Measurements from ENCODE around the gene AUTS2. TPM values are rescaled to one million over a fixed set of nuclear protein-coding genes. Genes with fewer than 3 reads are reported as not detected.

The AUTS2 gene
- polyA plus RNA-seq, 10 donors, result 54.7 to 101 (median 77.6) TPM

GRCh38 chr7:69932034-69932628 is 333.9 kb downstream of the AUTS2 start:
- peak; percentile 35 to 74 (median 59) for DNase-seq

GRCh38 chr7:69934144-69934903 is 336.0 kb downstream of the AUTS2 start:
- peak; percentile 40 to 47 (median 47) for DNase-seq

DNA sequence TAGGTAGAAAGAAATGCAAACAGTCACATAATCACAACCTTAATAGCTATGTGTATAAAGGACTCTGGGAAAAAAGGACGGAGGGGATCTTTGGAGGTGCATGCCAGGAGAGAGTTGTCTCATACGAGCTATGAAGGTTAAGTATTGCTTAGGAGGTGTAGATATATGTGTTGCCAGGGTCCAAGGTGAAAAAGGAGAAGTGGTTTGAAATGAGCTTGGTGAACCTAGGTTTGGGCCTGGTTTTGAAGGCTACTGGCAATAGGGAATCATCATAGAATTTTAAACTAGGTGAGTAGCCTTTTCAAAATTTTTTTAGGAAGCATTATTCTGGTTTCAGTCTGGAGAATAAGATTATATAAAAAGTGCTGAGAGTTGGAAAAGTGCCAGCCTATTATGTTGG is 336.8 kb downstream of the AUTS2 start:
- no peak for DNase-seq

GRCh38 chr7:69937097-69937496 is 338.8 kb downstream of the AUTS2 start:
- no peak for DNase-seq

DNA sequence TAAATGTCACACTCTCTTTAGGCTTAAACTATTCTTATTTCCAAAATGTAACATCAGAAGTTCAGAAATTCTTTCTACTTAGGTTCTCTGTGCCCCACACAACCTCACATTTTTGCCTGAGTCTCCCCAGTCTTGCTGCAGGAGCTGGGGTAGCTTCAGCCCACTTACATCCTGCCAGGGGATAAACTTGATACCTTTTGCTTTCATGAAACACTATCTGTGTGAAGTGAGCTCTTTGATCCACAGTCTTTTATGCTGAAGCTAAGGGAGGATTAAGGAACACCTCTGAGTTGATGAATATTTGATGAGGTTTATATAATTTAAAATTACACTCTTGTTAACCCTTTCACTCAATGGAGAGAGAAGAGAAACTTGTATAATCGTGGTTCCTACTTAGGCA is 341.0 kb downstream of the AUTS2 start:
- DNase-seq, result no peak

DNA sequence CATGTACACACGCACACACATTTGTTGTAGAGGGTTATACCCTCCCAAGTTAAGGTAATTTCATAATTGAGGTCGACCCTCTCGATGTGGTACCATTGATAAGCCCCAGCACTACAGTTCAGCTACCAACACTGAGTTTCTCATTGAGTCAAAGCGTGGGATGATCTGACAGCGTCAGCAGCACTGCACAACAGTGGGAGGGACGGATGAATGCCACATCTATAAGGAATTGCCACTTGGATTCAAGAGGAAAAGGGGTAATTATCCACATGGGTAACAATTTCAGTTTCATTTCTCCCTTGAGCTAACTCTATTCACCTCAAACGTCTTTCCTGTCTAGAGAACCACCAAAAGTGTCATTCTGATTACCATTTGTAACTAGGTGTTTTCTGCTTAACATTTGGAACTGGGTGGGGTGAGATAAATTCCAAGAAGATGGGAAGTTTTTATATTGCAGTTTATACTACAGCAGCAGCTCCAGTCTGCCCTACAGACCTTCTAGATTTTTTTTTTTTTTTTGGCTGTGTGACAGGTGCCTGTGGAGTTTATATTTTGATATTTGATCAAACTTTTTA is 342.9 kb downstream of the AUTS2 start:
- DNase-seq, result no peak

DNA sequence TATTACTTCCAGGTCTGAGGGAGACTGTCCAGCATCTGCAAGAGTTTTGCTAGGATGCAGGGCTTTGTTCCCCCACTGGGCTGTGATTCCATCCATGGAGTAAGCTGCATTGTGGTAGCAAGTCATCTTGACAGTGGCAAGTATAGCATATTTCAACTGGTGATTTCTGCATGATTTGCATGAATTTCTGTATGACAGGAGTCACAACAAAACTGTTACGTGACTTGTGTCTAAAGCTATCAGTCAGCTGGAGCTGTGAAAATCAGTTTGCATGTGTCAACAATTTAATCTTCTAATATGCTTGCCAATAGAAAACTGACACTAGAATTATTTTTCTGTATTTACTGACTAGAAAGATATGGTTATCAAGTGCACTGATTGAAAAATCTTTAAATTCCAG is 344.3 kb downstream of the AUTS2 start:
- DNase-seq, result no peak

GRCh38 chr7:69946901-69947300 is 348.6 kb downstream of the AUTS2 start:
- DNase-seq, result no peak

DNA sequence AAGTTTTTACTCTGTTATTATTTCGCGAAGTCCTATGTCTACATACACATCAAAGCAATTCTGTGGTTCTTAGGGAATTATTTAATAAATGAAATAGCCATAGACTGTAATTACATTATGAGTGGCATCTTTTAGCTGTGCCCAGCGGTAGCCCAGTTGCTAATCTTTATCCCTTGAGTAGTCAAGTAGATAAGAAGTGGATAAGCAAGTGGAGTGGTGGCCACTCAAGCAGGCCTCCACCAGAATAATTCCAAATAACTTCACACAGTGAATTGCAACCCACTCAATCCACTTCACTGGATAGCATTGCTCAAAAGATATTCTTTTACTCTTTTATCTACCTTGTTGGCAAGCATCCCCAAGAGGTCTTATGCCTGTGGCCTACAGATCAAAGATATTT is 349.7 kb downstream of the AUTS2 start:
- no peak for DNase-seq

DNA sequence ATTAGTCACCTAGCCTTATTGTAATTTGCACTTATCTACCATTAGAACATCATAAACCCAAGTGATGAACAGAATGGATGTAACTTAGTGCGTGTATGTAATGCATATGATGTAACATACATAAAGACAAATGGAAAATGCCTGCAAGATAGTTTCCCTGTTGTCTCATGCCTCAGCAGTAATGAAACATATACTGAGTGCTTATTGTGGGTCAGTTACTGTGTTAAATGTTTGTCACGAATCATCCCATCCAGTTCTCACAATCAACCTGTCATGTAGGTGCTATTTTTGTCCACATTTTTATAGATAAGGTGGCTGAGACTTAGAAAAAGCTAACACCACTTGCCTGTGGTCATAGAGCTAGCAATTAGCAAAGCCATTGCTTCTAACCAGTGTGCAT is 350.8 kb downstream of the AUTS2 start:
- no peak for DNase-seq

DNA sequence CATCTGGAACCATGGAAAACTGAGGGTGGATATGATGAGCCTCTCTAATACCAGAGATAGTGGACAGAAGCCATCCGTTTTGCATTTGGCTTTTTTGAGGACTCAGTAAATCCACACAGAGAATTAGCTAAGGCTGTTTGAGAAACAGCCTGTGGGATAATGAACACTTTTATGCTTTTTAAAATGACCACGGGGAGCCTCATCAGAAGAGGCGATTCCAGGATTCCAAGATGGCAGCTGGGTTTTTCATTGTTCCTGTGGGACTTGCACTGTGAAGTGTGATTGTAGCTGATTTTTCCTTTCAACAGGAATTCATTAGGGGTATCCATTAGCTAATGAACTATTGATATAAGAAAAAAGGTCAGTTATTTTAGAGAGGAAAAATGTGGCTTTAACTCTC is 353.2 kb downstream of the AUTS2 start:
- DNase-seq, result no peak

GRCh38 chr7:69953136-69954067 is 355.1 kb downstream of the AUTS2 start:
- peak; percentile 24 to 72 (median 38) for DNase-seq

DNA sequence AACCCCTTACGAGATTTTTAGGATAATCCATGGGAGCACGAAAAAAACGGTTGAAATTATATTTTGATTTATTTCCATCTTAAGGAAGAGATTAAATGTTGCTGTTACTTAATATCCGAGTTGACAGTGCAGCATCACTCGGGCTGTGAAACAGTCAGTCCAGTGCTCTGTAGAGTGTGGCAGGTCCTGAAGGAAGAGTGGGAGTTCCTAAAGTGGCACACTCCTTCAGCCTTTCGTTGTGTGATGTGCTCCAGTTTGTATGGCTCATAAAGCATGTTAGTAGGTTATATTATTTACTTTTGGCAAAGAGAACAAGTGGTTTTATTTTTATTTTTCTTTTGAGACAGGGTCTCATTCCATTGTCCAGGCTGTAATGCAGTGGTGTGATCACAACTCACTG is 358.3 kb downstream of the AUTS2 start:
- DNase-seq, result no peak

- no peak for DNase-seq
These were observed 359.4 kb downstream of the AUTS2 start for GRCh38 chr7:69957661-69958060.

- peak; percentile 14 to 39 (median 26) for DNase-seq
These were observed 361.7 kb downstream of the AUTS2 start for GRCh38 chr7:69959789-69960499.

DNA sequence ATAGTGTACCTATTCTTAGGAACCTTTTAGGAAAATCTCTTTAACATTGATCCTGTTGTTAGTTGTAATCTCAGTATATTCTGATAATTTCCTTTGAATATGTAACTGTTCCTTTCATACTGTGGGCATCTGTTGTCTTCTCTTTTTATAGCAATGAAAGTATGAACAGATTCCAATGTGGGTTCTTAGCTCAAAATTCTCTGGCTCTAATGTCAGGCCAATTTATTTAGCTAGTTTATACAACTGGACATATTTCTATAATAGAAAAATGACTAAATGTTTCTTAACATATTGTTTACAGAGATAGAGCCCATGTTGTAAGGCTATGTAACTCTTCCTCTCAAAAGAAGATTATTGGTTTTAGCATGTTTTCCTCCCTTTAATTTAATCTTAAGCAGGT is 363.2 kb downstream of the AUTS2 start:
- DNase-seq, result no peak

DNA sequence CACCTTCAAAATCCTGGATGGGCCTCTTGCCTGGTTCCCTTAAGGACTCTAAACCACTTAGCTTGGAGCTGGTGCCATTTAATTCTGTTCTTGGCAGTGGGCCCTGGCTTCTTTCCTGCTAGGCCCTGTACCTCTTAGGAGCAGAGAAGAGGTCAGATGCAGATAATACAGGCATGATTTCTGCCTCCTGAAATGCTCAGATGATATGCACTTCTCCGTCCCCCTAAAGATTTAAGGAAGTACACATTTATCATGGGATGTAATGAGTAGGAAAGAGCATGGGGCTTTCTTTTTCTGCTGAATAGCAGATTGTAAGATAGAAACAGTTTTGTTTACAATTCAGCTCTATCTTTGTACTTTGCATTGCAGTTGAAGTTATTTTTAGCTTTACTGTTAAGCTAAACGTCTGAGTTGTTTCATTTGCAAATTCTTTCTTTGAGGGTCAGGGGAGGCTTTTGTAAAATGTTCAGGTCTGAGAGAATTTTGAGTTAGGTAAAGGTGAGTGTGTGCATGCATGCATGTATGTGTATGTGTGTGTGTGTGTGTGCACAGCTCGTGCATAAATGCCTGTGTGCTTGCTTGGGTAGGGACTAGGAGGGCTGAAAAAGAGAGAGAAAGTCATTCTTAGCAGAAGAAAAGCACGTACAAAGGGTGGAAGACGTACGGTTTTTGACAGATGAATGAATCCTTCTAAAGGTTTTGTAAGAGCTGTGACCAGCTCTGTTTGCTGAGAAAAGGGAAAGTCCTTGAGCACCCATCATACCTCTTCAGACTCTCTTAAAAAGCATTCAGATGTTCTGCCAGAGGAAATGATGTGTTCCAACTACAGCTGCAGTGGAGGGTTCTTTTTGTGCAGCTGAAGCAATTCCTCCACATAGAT is 364.2 kb downstream of the AUTS2 start:
- DNase-seq, result peak; percentile 47 to 80 (median 61)

DNA sequence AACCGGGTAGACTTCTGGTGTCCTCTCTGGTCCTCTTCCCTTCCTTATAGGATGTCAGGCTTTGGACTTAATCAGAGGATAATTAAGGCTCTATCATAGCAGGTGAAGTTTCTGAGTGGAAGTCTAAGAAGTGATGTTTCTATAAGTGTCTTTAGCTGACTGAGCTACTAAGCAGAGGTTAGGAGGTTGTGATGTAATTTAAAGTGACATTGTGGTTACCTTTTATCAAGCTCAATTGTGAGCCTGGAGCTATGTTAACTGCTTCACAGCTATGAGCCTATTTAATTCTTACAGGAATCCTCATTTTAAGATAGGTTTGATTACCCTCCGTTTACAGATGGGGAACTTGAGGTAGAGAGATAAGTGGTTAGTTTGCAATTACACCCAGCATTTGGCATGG is 365.1 kb downstream of the AUTS2 start:
- no peak for DNase-seq

GRCh38 chr7:69966766-69967591 is 368.7 kb downstream of the AUTS2 start:
- DNase-seq, result peak; percentile 46 to 64 (median 51)
